GM18951 (cell line): ENCODE measurements around the gene KCTD8.

ENCODE experiments used
- POLR2A ChIP-seq: IDR thresholded peaks from 4 replicates; pipeline ENCODE4 v1.6.1; 2011; ENCODE audit warnings: mild to moderate bottlenecking; ENCODE audit not compliant: insufficient read length, insufficient read depth; ENCODE audit errors: extremely low read depth
- in situ Hi-C: fragments of 300-500 bp; cut with MboI; formaldehyde crosslinking; loops from one replicate; pipeline ENCODE4 v1.12.0; 2022; ENCODE audit warnings: low sequenced_read_pairs, mixed read lengths, inconsistent platforms; ENCODE audit not compliant: unreplicated experiment

Gene KCTD8

DNA sequence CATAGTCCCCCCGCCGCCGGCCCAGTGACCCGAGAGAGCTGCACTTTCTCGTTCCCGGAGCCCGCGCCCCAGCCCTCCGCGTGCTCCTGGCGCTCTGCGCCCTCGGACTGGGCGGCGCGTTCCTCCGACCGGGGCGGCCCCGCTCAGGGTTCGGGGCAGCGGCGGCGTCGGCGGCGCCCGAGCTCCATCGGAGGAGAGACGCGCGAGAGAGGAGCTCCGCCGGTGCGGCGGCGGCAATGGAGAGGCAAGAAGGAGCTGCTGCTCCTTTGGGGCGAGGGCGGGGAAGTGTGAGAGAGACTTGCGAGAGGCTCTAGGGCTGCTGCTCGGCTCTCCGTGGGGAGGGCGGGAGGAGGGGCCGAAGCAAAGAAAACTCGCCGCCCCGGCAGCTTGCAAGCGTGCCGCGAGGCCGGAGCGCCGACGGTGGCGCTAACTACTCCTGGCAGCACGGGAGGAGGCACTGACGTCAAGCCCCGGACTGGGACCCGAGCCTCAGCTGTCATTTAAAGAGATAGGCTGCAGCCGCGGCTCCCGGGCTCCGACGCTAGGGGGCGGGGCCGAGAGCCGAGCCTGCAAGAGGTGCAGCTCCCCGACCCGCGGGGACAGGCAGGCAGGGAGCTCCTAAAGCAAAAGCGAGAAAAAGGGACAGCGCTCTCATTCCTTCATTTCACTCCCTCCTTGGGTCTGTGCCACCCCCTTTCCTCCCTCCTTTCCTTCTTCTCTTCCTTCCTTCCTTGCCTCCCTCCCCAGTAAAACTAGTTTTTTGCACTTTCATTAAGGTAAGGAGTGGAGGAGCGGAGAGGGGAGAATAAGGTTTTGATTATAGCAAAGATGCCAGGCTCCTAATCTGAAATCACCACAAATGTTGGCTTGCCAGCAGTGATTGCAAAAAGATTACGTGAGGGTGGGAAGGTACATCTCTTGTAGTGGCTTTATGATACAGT, at the start of gene KCTD8:
KCTD8 (minus strand) TSS at position 289 of the 941 bp plus-strand sequence.
- TF ChIP-seq POLR2A: no peak
- in situ Hi-C loops: no loop called here

DNA sequence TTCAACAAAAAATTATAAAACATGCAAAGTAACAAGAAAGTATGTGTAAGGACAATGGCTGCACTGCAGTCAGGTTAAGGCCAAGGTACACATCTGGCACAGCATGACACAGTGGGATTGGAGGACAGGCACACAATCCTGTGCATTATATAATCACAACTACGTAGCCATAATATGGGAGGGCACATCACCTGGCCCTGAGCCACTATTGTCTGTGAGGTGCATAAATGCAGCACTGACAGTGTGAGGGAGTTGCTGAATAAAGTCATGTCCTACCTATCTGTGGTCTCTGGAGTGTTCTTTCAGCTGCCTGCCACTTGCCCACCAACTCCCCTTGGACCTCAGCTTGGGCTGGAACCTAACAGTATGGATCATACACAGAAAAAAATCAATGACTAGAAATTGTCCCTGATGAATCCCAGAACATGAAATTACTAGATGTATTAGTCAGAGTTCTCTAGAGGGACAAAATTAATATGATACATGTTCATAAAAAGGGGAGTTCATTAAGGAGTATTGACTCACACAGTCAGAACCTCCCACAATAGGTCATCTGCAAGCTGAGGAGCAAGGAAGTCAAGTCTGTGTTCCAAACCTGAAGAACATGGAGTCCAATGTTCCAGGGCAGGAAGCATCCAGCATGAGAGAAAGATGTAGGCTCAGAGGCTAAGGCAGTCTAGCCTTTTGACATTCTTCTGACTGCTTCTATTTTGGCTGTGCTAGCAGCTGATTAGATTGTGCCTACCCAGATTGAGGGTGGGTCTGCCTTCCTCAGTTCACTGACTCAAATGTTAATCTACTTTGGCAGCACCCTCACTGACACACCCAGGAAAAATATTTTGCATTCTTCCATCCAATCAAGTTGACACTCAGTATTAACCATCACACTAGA, 46.4 kb upstream of the KCTD8 start:
- in situ Hi-C loops: no loop called here

DNA sequence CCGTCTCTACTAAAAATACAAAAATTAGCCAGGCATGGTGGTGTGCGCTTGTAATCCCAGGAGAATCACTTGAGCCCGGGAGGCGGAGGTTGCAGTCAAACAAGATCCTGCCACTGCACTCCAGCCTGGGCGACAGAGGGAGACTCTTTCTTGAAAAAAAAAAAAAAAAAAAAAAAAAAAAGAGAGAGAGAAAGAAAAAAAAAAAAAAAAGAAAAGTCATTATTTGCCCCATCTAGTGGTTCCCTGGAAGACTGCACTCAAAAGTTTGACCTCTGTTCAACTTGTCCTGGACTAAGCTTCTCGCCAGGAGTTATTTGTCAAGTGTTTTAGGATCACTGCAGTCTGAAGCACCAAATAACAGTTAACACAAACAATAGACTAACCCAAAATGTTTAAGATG, 45.3 kb upstream of the KCTD8 start:
- in situ Hi-C loops: no loop called here
- no peak for TF ChIP-seq POLR2A

More for the DNA sequence above, 46.4 kb upstream of the KCTD8 start:
- no peak for TF ChIP-seq POLR2A

DNA sequence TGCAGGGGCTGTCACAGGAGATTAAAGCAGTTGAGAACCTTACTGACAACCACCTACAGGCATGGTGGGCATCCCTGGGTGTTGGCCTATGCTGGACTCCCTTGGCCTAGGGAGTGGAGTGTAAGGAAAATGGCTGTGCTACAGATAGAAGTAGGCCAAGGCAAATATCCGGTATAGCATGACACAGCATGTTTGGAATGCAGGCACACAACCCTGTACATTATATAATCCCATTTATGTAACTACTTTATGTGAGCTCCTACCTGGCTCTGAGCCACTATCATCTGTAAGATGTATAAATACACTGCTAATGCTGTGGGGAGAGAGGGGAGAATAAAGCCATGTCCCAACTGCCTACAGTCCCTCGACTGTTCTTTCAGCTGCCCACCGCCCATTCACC, 38.7 kb upstream of the KCTD8 start:
- in situ Hi-C loops: no loop called here
- TF ChIP-seq POLR2A: no peak

DNA sequence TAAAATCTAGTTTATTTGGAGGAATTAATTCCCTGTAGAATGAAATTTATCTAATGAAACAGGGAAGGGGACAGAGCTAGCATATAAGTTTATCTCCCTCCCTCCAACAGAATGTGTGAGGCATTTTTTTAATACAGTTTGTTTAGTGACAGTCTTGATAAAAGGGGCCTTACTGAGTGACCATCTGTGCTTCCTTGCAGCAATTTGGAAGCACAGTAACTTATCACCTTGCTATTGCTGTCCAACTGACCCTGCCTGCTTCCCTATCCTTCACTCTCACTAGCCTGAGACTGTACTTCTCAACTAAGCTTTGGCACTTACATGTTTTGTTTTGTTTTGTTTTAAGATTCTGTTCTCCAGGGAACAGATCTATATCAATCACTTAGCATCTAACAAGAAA, 31.1 kb upstream of the KCTD8 start:
- in situ Hi-C loops: no loop called here
- no peak for TF ChIP-seq POLR2A

DNA sequence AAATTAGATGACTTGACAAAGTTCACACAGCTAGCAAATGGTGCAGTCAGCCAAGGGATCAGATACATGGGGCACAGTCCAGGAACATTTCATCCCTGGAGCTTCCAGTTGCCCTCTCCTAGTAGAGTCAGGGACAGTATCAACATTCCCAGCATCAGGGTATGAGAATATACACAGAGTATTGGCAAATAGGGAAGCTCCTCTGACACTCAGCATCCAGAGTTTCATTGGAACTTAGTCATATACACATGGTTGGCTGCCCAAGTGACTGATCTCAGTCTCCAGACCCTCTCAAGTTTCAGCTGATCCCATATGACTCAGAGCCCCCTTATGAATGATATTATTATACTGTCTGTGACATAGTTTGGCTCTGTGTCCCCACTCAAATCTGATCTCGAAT, 13.7 kb upstream of the KCTD8 start:
- in situ Hi-C loops: no loop called here
- no peak for TF ChIP-seq POLR2A

DNA sequence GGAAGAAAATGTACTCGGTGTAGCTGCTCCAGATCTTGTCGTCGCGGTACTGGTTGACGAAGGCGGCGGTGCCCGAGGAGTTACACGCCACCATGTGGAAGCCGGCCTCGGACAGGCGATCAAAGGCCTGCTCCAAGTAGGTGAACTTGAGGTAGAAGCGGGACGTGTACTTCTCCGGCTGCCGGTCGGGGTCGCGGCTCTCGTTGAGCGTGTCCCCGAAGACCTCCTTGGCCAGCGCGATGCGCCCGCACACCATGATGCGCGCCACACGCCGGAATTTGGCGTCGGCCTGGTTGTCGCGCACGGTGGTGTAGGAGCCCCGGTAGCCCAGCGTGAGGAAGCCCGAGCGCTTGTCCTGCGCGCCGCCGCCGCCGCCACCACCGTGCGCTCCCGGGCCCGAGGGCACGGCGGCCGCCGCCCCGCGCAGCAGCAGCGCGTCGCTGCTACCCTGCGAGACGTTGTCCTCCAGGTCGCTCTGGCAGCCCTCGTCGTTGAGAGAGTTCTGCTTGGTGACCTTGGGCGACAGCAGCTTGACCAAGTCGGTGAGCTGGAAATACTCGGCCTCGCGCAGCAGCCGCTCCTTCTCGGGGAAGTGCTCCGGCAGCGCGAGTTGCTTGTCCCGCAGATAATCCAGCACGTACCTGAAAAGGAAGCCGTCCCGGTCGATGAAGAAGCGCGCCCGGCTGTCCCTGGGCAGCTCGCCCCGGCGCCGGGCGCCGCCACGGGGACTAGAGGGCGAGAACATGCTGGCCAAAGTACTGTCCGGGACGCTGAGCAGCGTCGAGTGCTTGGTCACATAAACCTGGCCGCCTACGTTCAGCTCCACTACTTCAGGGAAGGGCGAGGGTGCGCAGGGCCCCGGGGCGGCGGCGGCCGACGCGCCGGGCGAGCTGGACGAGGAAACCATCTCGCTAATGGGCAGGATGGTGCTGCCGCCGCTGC, 775 bp downstream of the KCTD8 start:
- in situ Hi-C loops: no loop called here
- no peak for TF ChIP-seq POLR2A

DNA sequence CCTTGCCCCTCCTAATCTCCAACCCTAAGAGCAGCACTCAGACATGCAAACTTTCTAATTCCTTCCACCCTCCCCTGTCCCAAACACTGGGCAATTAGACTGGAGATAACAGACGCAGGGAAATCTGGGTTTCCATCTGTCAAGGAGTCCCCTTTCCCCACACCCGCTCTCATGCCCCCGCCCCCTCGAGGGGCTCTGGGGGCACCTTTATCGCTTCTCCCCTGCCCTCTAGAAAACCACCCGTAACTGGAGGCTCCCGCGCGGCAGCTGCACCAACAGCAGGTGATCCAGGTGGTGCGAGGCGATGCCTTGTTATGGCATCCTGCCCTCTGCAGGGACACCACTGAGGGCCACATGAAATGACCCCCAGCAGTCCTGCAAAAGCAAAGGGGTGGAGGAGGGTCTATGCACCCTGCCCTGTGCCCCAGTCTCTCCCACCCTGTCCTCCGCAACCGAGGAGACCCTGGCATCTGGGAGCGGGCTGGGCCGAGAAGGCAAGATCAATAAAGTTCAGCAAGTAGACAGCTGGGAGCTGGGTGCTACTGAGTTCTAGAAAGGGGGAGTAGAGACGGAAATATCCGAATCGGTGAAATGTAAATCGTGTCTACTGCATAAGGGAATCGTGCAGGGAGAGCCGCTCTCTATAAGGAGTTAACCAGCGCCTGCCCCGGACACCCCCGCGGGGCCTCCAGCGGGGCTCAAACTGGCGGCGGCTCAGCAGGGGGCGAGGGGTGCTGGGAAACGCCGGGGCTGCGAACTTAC, 1.6 kb downstream of the KCTD8 start:
- in situ Hi-C loops: no loop called here
- TF ChIP-seq POLR2A: no peak

DNA sequence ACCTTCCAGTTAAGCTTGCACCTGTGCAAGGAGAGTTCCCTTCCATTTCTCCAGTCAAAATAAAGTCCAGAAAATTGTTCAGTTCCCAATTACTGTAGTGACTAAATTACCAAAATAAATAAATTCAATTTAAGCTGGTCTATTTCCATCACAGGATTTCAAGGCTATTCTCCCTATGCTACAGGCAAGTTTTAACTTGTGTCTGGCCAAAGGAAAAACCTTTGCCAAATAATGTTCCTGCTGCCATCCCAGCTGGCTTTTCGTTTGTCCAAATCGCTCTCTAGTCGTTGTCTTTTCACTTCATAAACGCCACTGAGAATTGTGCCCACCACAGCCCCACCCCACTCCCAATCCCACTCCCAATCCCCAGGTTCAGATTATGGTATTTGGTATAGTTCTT, 2.4 kb downstream of the KCTD8 start:
- in situ Hi-C loops: no loop called here
- TF ChIP-seq POLR2A: no peak

DNA sequence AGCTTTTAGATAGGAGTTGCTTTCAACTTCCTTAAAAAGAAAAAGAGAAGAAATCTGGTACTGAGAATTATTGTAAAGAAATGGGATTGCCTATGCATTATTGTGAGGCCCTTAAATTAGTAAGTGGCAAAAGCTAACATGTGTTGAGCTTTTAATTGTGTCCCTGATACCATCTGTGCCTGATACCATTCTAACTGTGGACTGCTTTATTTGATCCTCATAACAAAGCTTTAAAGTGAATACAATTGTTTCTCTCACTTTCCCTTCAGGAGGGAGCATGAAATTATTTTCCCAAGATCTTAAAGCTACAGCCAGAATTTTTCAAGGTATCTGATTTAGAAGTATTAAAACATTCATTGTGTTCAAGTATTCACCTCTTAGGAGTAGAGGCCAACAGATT, 9.9 kb downstream of the KCTD8 start:
- in situ Hi-C loops: no loop called here
- TF ChIP-seq POLR2A: no peak

DNA sequence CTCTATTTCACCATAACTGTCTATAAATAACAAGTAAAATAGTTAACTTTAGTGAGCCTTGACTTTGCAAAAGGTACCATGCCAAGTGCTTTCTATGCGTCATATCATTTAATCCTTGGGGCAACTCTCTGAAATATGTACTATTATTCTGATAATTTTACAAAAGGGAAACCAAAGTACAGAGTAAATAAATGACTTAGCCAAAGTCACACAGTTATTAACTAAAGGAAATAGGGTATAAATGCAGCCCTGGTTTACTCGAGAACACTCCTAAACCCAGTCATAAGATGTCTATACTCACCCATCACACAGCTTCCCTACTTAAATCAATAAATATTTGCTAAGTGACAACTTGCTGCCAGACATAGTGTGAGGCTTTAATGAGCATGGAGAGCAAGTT, 14.4 kb downstream of the KCTD8 start:
- in situ Hi-C loops: no loop called here
- TF ChIP-seq POLR2A: no peak
